Putamen (tissue), 1 donor: ENCODE measurements around the gene PNPLA6.

Source experiments
- DNase-seq: peaks from one replicate; pipeline ENCODE4 v3.0.0-alpha.2; 2016; ENCODE audit warnings: low spot score

Gene PNPLA6

GRCh38 chr19:7600721-7601120 lies 65.2 kb downstream of the PNPLA6 start:
- DNase-seq = no peak

GRCh38 chr19:7602240-7602934 lies 66.9 kb downstream of the PNPLA6 start:
- no peak for DNase-seq

- no peak for DNase-seq
These were observed 67.5 kb downstream of the PNPLA6 start for GRCh38 chr19:7602935-7603497.

GRCh38 chr19:7603919-7604318 lies 68.4 kb downstream of the PNPLA6 start:
- DNase-seq = no peak

- no peak for DNase-seq
These were observed 70.1 kb downstream of the PNPLA6 start for GRCh38 chr19:7605490-7606222.

GRCh38 chr19:7606289-7606688 lies 70.8 kb downstream of the PNPLA6 start:
- no peak for DNase-seq

GRCh38 chr19:7607212-7607873 lies 71.8 kb downstream of the PNPLA6 start:
- DNase-seq = no peak

- no peak for DNase-seq
These were observed 72.5 kb downstream of the PNPLA6 start for GRCh38 chr19:7607874-7608560.

- DNase-seq = no peak
These were observed 75.1 kb downstream of the PNPLA6 start for GRCh38 chr19:7610491-7611240.
